Forelimb muscle (tissue), 1 donor: ENCODE results near the gene CAPZB. TPM values are rescaled to one million over a fixed set of nuclear protein-coding genes. Genes with fewer than 3 reads are reported as not detected.
A peak's percentile ranks its signal among the peaks of the same experiment; 100 is the strongest.
"Not testable (repeated sequence)": the region's sequence is repeated elsewhere in the genome, so short reads cannot be mapped to it uniquely, and the experiment has no call there.

Experiments
- DNase-seq: peaks from one replicate; pipeline ENCODE4 v3.0.0-alpha.2; 2013; ENCODE audit warnings: low read depth
- polyA plus RNA-seq: library from polyadenylated mRNA; unstranded; fragments of 120-200 nt; gene quantifications from one replicate; pipeline ENCODE4 v1.2.1, GENCODE V29; 2013; ENCODE audit not compliant: insufficient read length

The CAPZB gene
- polyA plus RNA-seq = 245 TPM

GRCh38 chr1:19485362-19486187 is at the start of gene CAPZB:
CAPZB (minus strand) TSS chr1:19485539; CDS start chr1:19485438, 101 bp downstream.
- peak; percentile 60 for DNase-seq

GRCh38 chr1:19534281-19534680 is 48.9 kb upstream of the CAPZB start:
- DNase-seq = no peak

GRCh38 chr1:19533626-19534025 is 48.3 kb upstream of the CAPZB start:
- no peak for DNase-seq

GRCh38 chr1:19532519-19532918 is 47.2 kb upstream of the CAPZB start:
- no peak for DNase-seq

GRCh38 chr1:19529664-19530063 is 44.3 kb upstream of the CAPZB start:
- no peak for DNase-seq

- DNase-seq = no peak
Observed at GRCh38 chr1:19528438-19528837, 43.1 kb upstream of the CAPZB start.

GRCh38 chr1:19525607-19526545 is 40.5 kb upstream of the CAPZB start:
- no peak for DNase-seq

- DNase-seq = no peak
Observed at GRCh38 chr1:19524791-19525190, 39.5 kb upstream of the CAPZB start.

GRCh38 chr1:19522570-19522969 is 37.2 kb upstream of the CAPZB start:
- DNase-seq = not testable (repeated sequence)

GRCh38 chr1:19521411-19521810 is 36.1 kb upstream of the CAPZB start:
- DNase-seq = no peak

- DNase-seq = no peak
Observed at GRCh38 chr1:19517017-19517416, 31.7 kb upstream of the CAPZB start.

GRCh38 chr1:19515201-19515600 is 29.9 kb upstream of the CAPZB start:
- DNase-seq = no peak

GRCh38 chr1:19514391-19514831 is 29.1 kb upstream of the CAPZB start:
- no peak for DNase-seq

- DNase-seq = no peak
Observed at GRCh38 chr1:19512545-19512944, 27.2 kb upstream of the CAPZB start.

- no peak for DNase-seq
Observed at GRCh38 chr1:19511116-19511515, 25.8 kb upstream of the CAPZB start.

GRCh38 chr1:19509647-19510046 is 24.3 kb upstream of the CAPZB start:
- not testable (repeated sequence) for DNase-seq

- DNase-seq = no peak
Observed at GRCh38 chr1:19507516-19507915, 22.2 kb upstream of the CAPZB start.

- DNase-seq = peak; percentile 53
Observed at GRCh38 chr1:19505693-19506457, 20.5 kb upstream of the CAPZB start.

- DNase-seq = peak; percentile 65
Observed at GRCh38 chr1:19504796-19505692, 19.7 kb upstream of the CAPZB start.

- not testable (repeated sequence) for DNase-seq
Observed at GRCh38 chr1:19502284-19502683, 16.9 kb upstream of the CAPZB start.

GRCh38 chr1:19499887-19500286 is 14.5 kb upstream of the CAPZB start:
- not testable (repeated sequence) for DNase-seq
